ENCODE measurements around the gene KCTD5. TPM values are rescaled to one million over a fixed set of nuclear protein-coding genes. Genes with fewer than 3 reads are reported as not detected.

The KCTD5 gene
- total RNA-seq, 1 donor from 2014 or later = 21.6 TPM

GRCh38 chr16:2706611-2707311 is 24.4 kb downstream of the KCTD5 start:
- no peaks in the 10 kb centered on the region for H3K9me3 Mint-ChIP-seq
- no peaks in the 10 kb centered on the region for H3K36me3 ChIP-seq
- DNase-seq (ENCODE audit: low spot score) = no peak
- no peaks in the 10 kb centered on the region for H3F3A ChIP-seq (ENCODE audit: low read depth)
- H3K4me1 ChIP-seq = no peaks in the 10 kb centered on the region
- no peaks in the 10 kb centered on the region for H3K36me3 Mint-ChIP-seq
- no peaks in the 10 kb centered on the region for H3K79me2 ChIP-seq (ENCODE audit: low read depth)
- H3K9me3 ChIP-seq (ENCODE audit: low read depth) = no peaks in the 10 kb centered on the region
- no peaks in the 10 kb centered on the region for H3K27me3 ChIP-seq
- TF ChIP-seq EZH2phosphoT487 (IDR thresholded peaks at IDR 0.05) (no peak), EZH2 (IDR thresholded peaks at IDR 0.05) (no peak), CTCF (IDR thresholded peaks at IDR 0.05) (no peak)
- H3K4me2 ChIP-seq = no peak overlapping the region
- H3K27ac Mint-ChIP-seq = no peak overlapping the region
- no peak overlapping the region for H3K27ac ChIP-seq
- no peak overlapping the region for H2AFZ ChIP-seq (replicated peaks)
- no peaks in the 10 kb centered on the region for H4K20me1 ChIP-seq (ENCODE audit: low read depth)
- H3K27me3 Mint-ChIP-seq (ENCODE audit: insufficient read depth, low read depth) = no peaks in the 10 kb centered on the region
- H3K4me1 Mint-ChIP-seq = no peaks in the 10 kb centered on the region
- H3K9ac ChIP-seq = no peak overlapping the region
- H3K4me3 ChIP-seq = no peak overlapping the region
- H3K4me3 Mint-ChIP-seq = no peak overlapping the region

GRCh38 chr16:2707368-2708289 is 25.3 kb downstream of the KCTD5 start:
- Mint-ChIP-seq H3K4me3 (peak overlapping the region; percentile 65), H3K4me1 (no peaks in the 10 kb centered on the region), H3K27ac (no peak overlapping the region), H3K27me3 (ENCODE audit: insufficient read depth, low read depth) (no peaks in the 10 kb centered on the region), H3K9me3 (no peaks in the 10 kb centered on the region), H3K36me3 (no peaks in the 10 kb centered on the region)
- Histone ChIP-seq H3K27ac (no peak overlapping the region), H3K9me3 (ENCODE audit: low read depth) (no peaks in the 10 kb centered on the region), H3F3A (ENCODE audit: low read depth) (no peaks in the 10 kb centered on the region), H3K4me2 (no peak overlapping the region), H3K36me3 (no peaks in the 10 kb centered on the region), H4K20me1 (ENCODE audit: low read depth) (no peaks in the 10 kb centered on the region), H3K27me3 (no peaks in the 10 kb centered on the region), H3K4me3 (no peak overlapping the region), H2AFZ (replicated peaks) (no peak overlapping the region), H3K9ac (no peak overlapping the region), H3K79me2 (ENCODE audit: low read depth) (no peaks in the 10 kb centered on the region), H3K4me1 (no peaks in the 10 kb centered on the region)
- DNase-seq (ENCODE audit: low spot score) = no peak
- TF ChIP-seq EZH2 (IDR thresholded peaks at IDR 0.05) (no peak), EZH2phosphoT487 (IDR thresholded peaks at IDR 0.05) (no peak), CTCF (IDR thresholded peaks at IDR 0.05) (no peak)

GRCh38 chr16:2708290-2708639 is 25.9 kb downstream of the KCTD5 start:
- Histone ChIP-seq H3K4me2 (no peak overlapping the region), H4K20me1 (ENCODE audit: low read depth) (no peaks in the 10 kb centered on the region), H3K9me3 (ENCODE audit: low read depth) (no peaks in the 10 kb centered on the region), H2AFZ (replicated peaks) (no peak overlapping the region), H3F3A (ENCODE audit: low read depth) (no peaks in the 10 kb centered on the region), H3K9ac (no peak overlapping the region), H3K27ac (no peak overlapping the region), H3K27me3 (no peaks in the 10 kb centered on the region), H3K79me2 (ENCODE audit: low read depth) (no peaks in the 10 kb centered on the region), H3K4me3 (no peak overlapping the region), H3K4me1 (no peaks in the 10 kb centered on the region), H3K36me3 (no peaks in the 10 kb centered on the region)
- no peak for TF ChIP-seq EZH2phosphoT487 (IDR thresholded peaks at IDR 0.05)
- no peak for TF ChIP-seq EZH2 (IDR thresholded peaks at IDR 0.05)
- TF ChIP-seq CTCF (IDR thresholded peaks at IDR 0.05) = no peak
- no peaks in the 10 kb centered on the region for H3K36me3 Mint-ChIP-seq
- no peak overlapping the region for H3K27ac Mint-ChIP-seq
- H3K4me1 Mint-ChIP-seq = no peaks in the 10 kb centered on the region
- no peaks in the 10 kb centered on the region for H3K9me3 Mint-ChIP-seq
- H3K4me3 Mint-ChIP-seq = peak overlapping the region; percentile 65
- DNase-seq (ENCODE audit: low spot score) = no peak
- no peaks in the 10 kb centered on the region for H3K27me3 Mint-ChIP-seq (ENCODE audit: insufficient read depth, low read depth)

Data from neural progenitor cell (in vitro differentiated cells).